ENCODE data around the gene KRT82. TPM values are rescaled to one million over a fixed set of nuclear protein-coding genes. Genes with fewer than 3 reads are reported as not detected.

The KRT82 gene
- total and polyA plus RNA-seq, 8 donors: not detected

DNA sequence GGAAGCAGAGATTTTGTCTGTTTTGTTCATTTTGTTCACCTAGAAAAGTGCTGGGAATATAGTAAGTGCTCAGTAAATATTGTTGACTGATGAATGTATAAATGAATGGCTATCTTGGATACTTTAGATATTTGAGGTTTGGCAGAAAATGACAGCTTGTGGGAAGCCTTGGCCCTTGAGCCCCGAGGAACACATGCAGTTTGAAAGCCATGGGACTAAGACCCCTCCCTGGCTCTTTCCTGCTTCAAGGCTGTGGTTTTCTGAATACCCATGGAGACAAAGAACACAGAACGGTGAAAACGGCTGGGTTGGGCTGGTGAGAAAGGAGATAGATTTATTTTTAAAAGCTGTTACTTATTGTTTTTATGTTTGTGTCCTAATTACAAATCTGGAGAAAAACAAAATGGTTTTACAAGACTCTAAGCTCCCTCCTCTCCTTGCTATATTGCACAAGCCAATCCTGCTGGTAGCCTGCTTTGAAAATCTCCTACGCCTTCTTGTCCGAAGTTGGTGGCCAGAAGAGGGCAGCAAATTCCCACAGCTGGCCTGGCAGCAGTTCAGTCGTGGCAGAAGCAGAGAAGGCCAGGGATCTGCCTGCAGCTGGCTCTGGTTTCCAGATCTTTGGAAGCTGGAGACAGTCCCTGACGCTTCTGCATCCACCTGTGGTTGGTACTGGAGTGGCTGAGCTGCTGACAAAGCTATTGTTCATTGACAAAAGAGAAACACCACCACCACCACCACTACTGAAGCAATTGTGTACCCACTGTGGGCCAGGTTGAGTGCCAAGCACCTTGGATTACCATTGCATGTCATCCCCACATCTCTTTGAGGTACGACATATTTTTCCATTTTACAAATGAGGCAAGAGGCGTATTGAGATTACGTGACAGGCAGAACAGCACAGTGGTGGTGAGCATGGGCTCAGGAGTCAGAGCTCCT lies 33.6 kb downstream of the KRT82 start:
- intact Hi-C loops (cut with DNase I): loop anchor here in 2 of 3 donors (5.0 to 10.0 kb wide), 2 partner anchors 492 to 495 kb away; no protein-coding TSS in a partner anchor
- H3K4me1 ChIP-seq: no peaks in the 10 kb centered on the region
- no peak overlapping the region for H3K27ac ChIP-seq
- ATAC-seq: peak; percentile 95 to 98 (median 97)
- DNase-seq: peak; percentile 72 to 90 (median 84)
- no peaks in the 10 kb centered on the region for H3K36me3 ChIP-seq
- no peak overlapping the region for H3K4me3 ChIP-seq
- H3K9me3 ChIP-seq: no peaks in the 10 kb centered on the region
- H3K27me3 ChIP-seq: no peaks in the 10 kb centered on the region
- peak; percentile 17 for FAIRE-seq
- peak; percentile 38 to 69 (median 53) for TF ChIP-seq CTCF (IDR thresholded peaks at IDR 0.05)
- 32 to 41% methylated on average over 10 of the region's 10 CpGs for WGBS, 2 donors

- Histone ChIP-seq H3K4me3 (no peak overlapping the region), H3K36me3 (no peaks in the 10 kb centered on the region), H3K4me1 (no peaks in the 10 kb centered on the region), H3K9me3 (no peaks in the 10 kb centered on the region), H3K27me3 (no peaks in the 10 kb centered on the region), H3K27ac (no peak overlapping the region)
- no peak for DNase-seq
- 81 to 83% methylated on average over 3 of the region's 3 CpGs for WGBS, 2 donors
- FAIRE-seq: no peak
- no peak for ATAC-seq
- TF ChIP-seq CTCF (IDR thresholded peaks at IDR 0.05): no peak
- intact Hi-C loops (cut with DNase I): loop anchor here in 2 of 3 donors (5.0 to 10.0 kb wide), 2 partner anchors 493 to 496 kb away; no protein-coding TSS in a partner anchor
Observed at GRCh38 chr12:52371716-52372115, 34.4 kb downstream of the KRT82 start.

DNA sequence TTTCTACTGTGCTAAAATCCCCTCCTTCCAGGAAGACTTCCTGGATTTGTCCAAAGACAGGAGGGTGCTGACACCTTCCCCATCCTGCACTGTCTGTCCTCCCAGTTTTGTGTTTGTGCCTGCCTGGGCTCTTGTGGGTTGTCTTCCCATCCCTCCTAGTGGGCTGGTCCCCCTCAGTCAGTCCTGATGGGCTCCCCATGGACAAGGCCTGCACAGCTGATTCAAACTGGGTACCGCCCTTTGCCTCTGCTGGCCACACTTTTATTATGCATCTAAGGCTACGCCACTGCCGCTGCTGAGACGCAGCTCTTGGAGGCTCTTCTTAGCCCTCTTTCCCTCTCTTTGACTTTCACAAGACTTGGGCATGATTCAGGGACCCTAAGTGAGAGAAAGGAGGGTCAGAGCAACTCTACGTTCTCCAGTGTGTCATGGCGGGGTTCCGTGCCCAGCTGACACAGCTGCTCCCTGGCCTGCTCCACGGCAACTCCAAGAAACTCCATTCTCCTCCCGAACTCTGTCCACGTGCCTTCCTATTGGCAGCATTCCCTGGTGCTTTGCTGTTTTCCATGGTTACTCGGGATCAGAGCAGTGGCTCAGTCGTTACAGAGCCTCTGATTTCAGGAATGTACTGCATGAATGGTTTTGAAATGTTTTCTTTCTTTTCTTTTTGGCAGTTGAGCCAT lies 35.1 kb downstream of the KRT82 start:
- peak in 3 of 4 donors; percentile 19 to 47 (median 28) for ATAC-seq

DNA sequence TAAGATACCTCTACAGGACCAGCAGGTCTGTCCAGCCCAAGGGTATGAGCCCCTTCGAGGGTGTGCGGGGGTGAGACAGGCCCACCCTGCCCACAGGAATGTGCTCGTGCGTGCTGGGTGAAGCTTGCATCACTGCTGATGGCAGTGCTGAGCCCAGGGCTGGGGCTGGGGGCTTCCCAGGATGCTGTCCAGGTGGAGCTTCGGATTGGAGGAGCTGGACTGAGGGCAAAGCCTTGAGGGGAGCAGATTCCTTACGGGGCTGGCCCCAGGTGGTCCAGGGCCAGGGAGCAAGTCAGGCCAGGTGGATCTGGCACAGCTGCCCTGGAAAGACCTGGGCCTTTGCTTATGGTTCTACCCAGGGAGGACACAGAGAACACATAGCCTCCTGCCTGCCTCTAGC lies 36.3 kb downstream of the KRT82 start:
- no peak for DNase-seq
- Histone ChIP-seq H3K9me3 (no peaks in the 10 kb centered on the region), H3K4me3 (no peak overlapping the region), H3K36me3 (no peaks in the 10 kb centered on the region), H3K27ac (no peak overlapping the region), H3K4me1 (no peaks in the 10 kb centered on the region), H3K27me3 (no peaks in the 10 kb centered on the region)
- intact Hi-C loops (cut with DNase I): loop anchor here in 2 of 3 donors (5.0 to 10.0 kb wide), 2 partner anchors 495 to 497 kb away; no protein-coding TSS in a partner anchor
- TF ChIP-seq CTCF (IDR thresholded peaks at IDR 0.05): no peak
- no peak for FAIRE-seq
- 66 to 76% methylated on average over 6 of the region's 6 CpGs for WGBS, 2 donors
- ATAC-seq: no peak

More for the DNA sequence above, 35.1 kb downstream of the KRT82 start:
- Histone ChIP-seq H3K27ac (no peak overlapping the region), H3K27me3 (no peaks in the 10 kb centered on the region), H3K9me3 (no peaks in the 10 kb centered on the region), H3K4me1 (no peaks in the 10 kb centered on the region), H3K36me3 (no peaks in the 10 kb centered on the region), H3K4me3 (no peak overlapping the region)
- 80 to 84% methylated on average over 12 of the region's 12 CpGs for WGBS, 2 donors
- TF ChIP-seq CTCF (IDR thresholded peaks at IDR 0.05): no peak
- intact Hi-C loops (cut with DNase I): loop anchor here in 2 of 3 donors (5.0 to 10.0 kb wide), 2 partner anchors 494 to 496 kb away; no protein-coding TSS in a partner anchor
- no peak for FAIRE-seq
- no peak for DNase-seq
